Brain microvascular endothelial cell (primary cell): ENCODE results near the gene SPRR3.

Experiments
- DNase-seq: peaks from one replicate; pipeline ENCODE4 v3.0.0-alpha.2; 2020
- H3K27ac ChIP-seq: fragments of 250-450 bp; sonication (Bioruptor Pico); 2 replicates; pipeline ENCODE4 v1.5.1; 2020; ENCODE audit warnings: mild to moderate bottlenecking, moderate library complexity
- H3K27me3 ChIP-seq: fragments of 250-450 bp; sonication (Bioruptor Pico); replicated peaks from 2 replicates; pipeline ENCODE4 v1.5.1; 2020; ENCODE audit warnings: mild to moderate bottlenecking
- H3K36me3 ChIP-seq: fragments of 250-450 bp; sonication (Bioruptor Pico); replicated peaks from 2 replicates; pipeline ENCODE4 v1.5.1; 2020; ENCODE audit warnings: mild to moderate bottlenecking
- H3K4me3 ChIP-seq: 2 replicates; pipeline ENCODE4 v1.5.1; 2011; ENCODE audit warnings: low read depth, mild to moderate bottlenecking, control low read depth, low read length, moderate library complexity
- in situ Hi-C: cut with HindIII; loops from 2 replicates; pipeline ENCODE4 v1.10.0; 2017; ENCODE audit warnings: low sequenced_read_pairs, low pct_ligation_motif_present
- TF ChIP-seq, protein P1 (sequence below): IDR thresholded peaks from 2 replicates; pipeline ENCODE4 v1.5.1; 2011; ENCODE audit warnings: low read depth, mild to moderate bottlenecking, moderate library complexity, low read length, control low read depth, inconsistent platforms; ENCODE audit errors: missing control alignments

The SPRR3 gene

DNA sequence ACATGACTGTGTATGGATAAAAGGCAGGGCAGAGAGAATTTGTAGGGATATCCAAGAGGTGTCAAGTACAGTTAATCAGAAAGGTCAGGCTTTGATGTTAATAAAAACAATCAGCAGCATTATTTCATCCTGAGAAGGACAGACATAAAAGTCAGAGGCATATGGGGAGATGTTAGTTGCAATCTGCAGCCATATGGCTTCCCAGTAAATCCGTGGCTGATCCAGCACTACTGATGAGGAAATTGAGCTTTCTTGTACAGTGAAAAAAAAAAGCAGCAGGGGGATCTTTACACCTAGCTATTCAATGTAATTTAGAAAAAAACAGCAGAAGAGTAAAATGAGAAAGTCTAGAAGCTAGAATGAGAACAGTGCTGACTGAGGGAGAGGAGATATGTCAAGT lies 27.2 kb downstream of the SPRR3 start:
- Histone ChIP-seq H3K27ac (no peak overlapping the region), H3K27me3 (no peaks in the 10 kb centered on the region), H3K36me3 (no peaks in the 10 kb centered on the region), H3K4me3 (no peak overlapping the region)
- TF ChIP-seq, protein P1, sequence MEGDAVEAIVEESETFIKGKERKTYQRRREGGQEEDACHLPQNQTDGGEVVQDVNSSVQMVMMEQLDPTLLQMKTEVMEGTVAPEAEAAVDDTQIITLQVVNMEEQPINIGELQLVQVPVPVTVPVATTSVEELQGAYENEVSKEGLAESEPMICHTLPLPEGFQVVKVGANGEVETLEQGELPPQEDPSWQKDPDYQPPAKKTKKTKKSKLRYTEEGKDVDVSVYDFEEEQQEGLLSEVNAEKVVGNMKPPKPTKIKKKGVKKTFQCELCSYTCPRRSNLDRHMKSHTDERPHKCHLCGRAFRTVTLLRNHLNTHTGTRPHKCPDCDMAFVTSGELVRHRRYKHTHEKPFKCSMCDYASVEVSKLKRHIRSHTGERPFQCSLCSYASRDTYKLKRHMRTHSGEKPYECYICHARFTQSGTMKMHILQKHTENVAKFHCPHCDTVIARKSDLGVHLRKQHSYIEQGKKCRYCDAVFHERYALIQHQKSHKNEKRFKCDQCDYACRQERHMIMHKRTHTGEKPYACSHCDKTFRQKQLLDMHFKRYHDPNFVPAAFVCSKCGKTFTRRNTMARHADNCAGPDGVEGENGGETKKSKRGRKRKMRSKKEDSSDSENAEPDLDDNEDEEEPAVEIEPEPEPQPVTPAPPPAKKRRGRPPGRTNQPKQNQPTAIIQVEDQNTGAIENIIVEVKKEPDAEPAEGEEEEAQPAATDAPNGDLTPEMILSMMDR, result no peak
- in situ Hi-C loops, result no loop called here
- DNase-seq, result no peak

DNA sequence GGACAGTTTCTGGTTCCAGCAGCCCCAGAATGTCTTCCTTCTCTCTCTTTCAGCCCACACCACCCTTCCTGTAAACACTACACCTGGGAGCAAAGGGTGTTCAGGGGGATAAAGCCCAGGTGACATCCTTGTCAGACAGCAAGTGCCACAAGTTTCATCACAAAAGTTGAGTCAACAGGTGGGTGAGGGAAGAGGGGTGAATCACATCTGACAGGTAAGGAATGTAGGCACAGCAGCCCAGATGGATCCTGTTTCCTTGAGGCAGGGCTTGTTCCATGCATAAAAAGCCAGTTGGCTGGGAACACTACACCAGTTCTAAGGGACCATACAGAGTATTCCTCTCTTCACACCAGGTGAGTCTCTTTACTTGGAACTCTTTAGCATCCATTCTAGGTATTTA lies 29.3 kb downstream of the SPRR3 start, which contains the start of gene SPRR1B:
Gene SPRR1B (plus strand): TSS at position 309 of the 400 bp plus-strand sequence. CDS start 1,143 bp downstream, outside the sequence.
- in situ Hi-C loops, result no loop called here
- no peak for DNase-seq
- Histone ChIP-seq H3K36me3 (no peaks in the 10 kb centered on the region), H3K27ac (no peak within 1 kb of the TSS), H3K27me3 (no peaks in the 10 kb centered on the region), H3K4me3 (no peak within 1 kb of the TSS)
- TF ChIP-seq, protein P1, result no peak

DNA sequence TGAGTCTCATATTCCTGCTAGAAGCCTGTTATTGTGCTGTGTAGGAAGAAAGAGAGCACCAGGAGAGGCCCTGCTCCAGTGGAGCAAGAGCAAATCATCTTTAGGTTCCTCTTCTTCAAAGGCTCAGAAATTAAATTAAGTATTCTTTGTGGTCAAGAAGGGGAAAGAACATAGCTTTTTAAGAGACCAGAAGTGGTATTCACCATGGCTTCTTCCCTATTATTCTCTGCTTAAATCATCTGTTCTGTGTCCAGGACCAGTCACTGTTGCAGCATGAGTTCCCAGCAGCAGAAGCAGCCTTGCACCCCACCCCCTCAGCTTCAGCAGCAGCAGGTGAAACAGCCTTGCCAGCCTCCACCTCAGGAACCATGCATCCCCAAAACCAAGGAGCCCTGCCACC lies 30.5 kb downstream of the SPRR3 start:
- H3K4me3 ChIP-seq, result no peak overlapping the region
- DNase-seq, result no peak
- H3K27me3 ChIP-seq, result no peaks in the 10 kb centered on the region
- TF ChIP-seq, protein P1, result no peak
- no peak overlapping the region for H3K27ac ChIP-seq
- in situ Hi-C loops, result no loop called here
- no peaks in the 10 kb centered on the region for H3K36me3 ChIP-seq

GRCh38 chr1:153032677-153033308 lies 31.2 kb downstream of the SPRR3 start:
- no peaks in the 10 kb centered on the region for H3K27me3 ChIP-seq
- H3K36me3 ChIP-seq, result no peaks in the 10 kb centered on the region
- no peak overlapping the region for H3K4me3 ChIP-seq
- in situ Hi-C loops, result no loop called here
- no peak overlapping the region for H3K27ac ChIP-seq
- DNase-seq, result peak; percentile 4
- TF ChIP-seq, protein P1, result peak; percentile 18

GRCh38 chr1:153035211-153035610 lies 33.7 kb downstream of the SPRR3 start:
- no peak overlapping the region for H3K4me3 ChIP-seq
- in situ Hi-C loops, result no loop called here
- TF ChIP-seq, protein P1, result no peak
- H3K27ac ChIP-seq, result no peak overlapping the region
- no peaks in the 10 kb centered on the region for H3K36me3 ChIP-seq
- DNase-seq, result no peak
- H3K27me3 ChIP-seq, result no peaks in the 10 kb centered on the region
